Body of pancreas (tissue), 4 donors: ENCODE results near the gene NOVA2.

Experiments
- CTCF ChIP-seq, 7 experiments: fragments of 450-650 bp in 4 of 7; fragments of 200-600 bp in 3 of 7; sonication (generic) in 3 of 7; IDR thresholded peaks; one replicate each; pipeline ENCODE4 v1.5.1; 2016 to 2019; ENCODE audit warnings: antibody characterized with exemption in 7 of 7
- POLR2A ChIP-seq, 3 donors: fragments of 450-650 bp; IDR thresholded peaks; one replicate each; pipeline ENCODE4 v1.6.1; 2016; ENCODE audit warnings: antibody characterized with exemption in 3 of 3, mild to moderate bottlenecking in 2 of 3

- no peak for TF ChIP-seq CTCF (IDR thresholded peaks at IDR 0.05)
- TF ChIP-seq POLR2A (IDR thresholded peaks at IDR 0.05) = no peak
Measured at GRCh38 chr19:46022061-46022430, 48.4 kb upstream of the NOVA2 start.
